Measurements from ENCODE around the gene CEP192. TPM values are rescaled to one million over a fixed set of nuclear protein-coding genes. Genes with fewer than 3 reads are reported as not detected.

CEP192 gene
- total RNA-seq, 1 donor: 29.7 TPM

- Histone ChIP-seq H3K4me2 (ENCODE audit: insufficient read depth, low read length) (peak overlapping the region; percentile 99), H4K20me1 (ENCODE audit: insufficient read depth, low read length) (no peaks in the 10 kb centered on the region), H3K27me3 (ENCODE audit: insufficient read depth, low read length) (no peaks in the 10 kb centered on the region), H3K27ac (ENCODE audit: low read depth, low read length) (peak overlapping the region; percentile 99), H3K4me1 (ENCODE audit: insufficient read depth, low read length) (peaks cover 26% of the 10 kb centered on the region), H3K9me3 (ENCODE audit: low read depth, low read length) (no peaks in the 10 kb centered on the region), H3K36me3 (ENCODE audit: insufficient read depth, low read length) (no peaks in the 10 kb centered on the region), H2AFZ (ENCODE audit: low read length) (peak overlapping the region; percentile 91), H3K4me3 (ENCODE audit: insufficient read depth, low read length) (peak overlapping the region; percentile 99), H3K79me2 (ENCODE audit: insufficient read depth, low read length) (peaks cover 33% of the 10 kb centered on the region)
- peak; percentile 83 for DNase-seq (ENCODE audit: insufficient read length, low spot score, missing footprints)
- peak; percentile 6 for TF ChIP-seq CTCF (IDR thresholded peaks at IDR 0.05; ENCODE audit: extremely low read depth, low read depth, low read length)
Observed at GRCh38 chr18:12946549-12947284, 44.4 kb upstream of the CEP192 start.

GRCh38 chr18:12947285-12948049, 43.7 kb upstream of the CEP192 start, which contains the start of gene SEH1L:
Gene SEH1L (plus strand): TSS chr18:12948011. CDS start chr18:12948122, 111 bp downstream.
- H3K4me2 ChIP-seq (ENCODE audit: insufficient read depth, low read length): peak within 1 kb of the TSS; percentile 99
- H3K9me3 ChIP-seq (ENCODE audit: low read depth, low read length): no peaks in the 10 kb centered on the region
- H2AFZ ChIP-seq (ENCODE audit: low read length): peak within 1 kb of the TSS; percentile 91
- H3K27me3 ChIP-seq (ENCODE audit: insufficient read depth, low read length): no peaks in the 10 kb centered on the region
- H3K4me1 ChIP-seq (ENCODE audit: insufficient read depth, low read length): peaks cover 26% of the 10 kb centered on the region
- peak; percentile 99 for DNase-seq (ENCODE audit: insufficient read length, low spot score, missing footprints)
- H4K20me1 ChIP-seq (ENCODE audit: insufficient read depth, low read length): no peaks in the 10 kb centered on the region
- peak within 1 kb of the TSS; percentile 99 for H3K4me3 ChIP-seq (ENCODE audit: insufficient read depth, low read length)
- H3K79me2 ChIP-seq (ENCODE audit: insufficient read depth, low read length): peaks cover 37% of the 10 kb centered on the region
- peak within 1 kb of the TSS; percentile 99 for H3K27ac ChIP-seq (ENCODE audit: low read depth, low read length)
- no peaks in the 10 kb centered on the region for H3K36me3 ChIP-seq (ENCODE audit: insufficient read depth, low read length)
- TF ChIP-seq CTCF (IDR thresholded peaks at IDR 0.05; ENCODE audit: extremely low read depth, low read depth, low read length): no peak

- Histone ChIP-seq H3K27me3 (ENCODE audit: insufficient read depth, low read length) (no peaks in the 10 kb centered on the region), H3K4me2 (ENCODE audit: insufficient read depth, low read length) (peak overlapping the region; percentile 83), H3K9me3 (ENCODE audit: low read depth, low read length) (no peaks in the 10 kb centered on the region), H3K36me3 (ENCODE audit: insufficient read depth, low read length) (peaks cover 3% of the 10 kb centered on the region), H3K27ac (ENCODE audit: low read depth, low read length) (peak overlapping the region; percentile 81), H2AFZ (ENCODE audit: low read length) (peak overlapping the region; percentile 77), H4K20me1 (ENCODE audit: insufficient read depth, low read length) (no peaks in the 10 kb centered on the region), H3K4me1 (ENCODE audit: insufficient read depth, low read length) (peaks cover 26% of the 10 kb centered on the region), H3K4me3 (ENCODE audit: insufficient read depth, low read length) (peak overlapping the region; percentile 89), H3K79me2 (ENCODE audit: insufficient read depth, low read length) (peaks cover 43% of the 10 kb centered on the region)
- no peak for TF ChIP-seq CTCF (IDR thresholded peaks at IDR 0.05; ENCODE audit: extremely low read depth, low read depth, low read length)
- DNase-seq (ENCODE audit: insufficient read length, low spot score, missing footprints): peak; percentile 97
Observed at GRCh38 chr18:12948050-12948804, 42.9 kb upstream of the CEP192 start.
